K562 (cell line): ENCODE results near the gene TARS3. TPM values are rescaled to one million over a fixed set of nuclear protein-coding genes. Genes with fewer than 3 reads are reported as not detected.

Experiments used
- BRD4 ChIP-seq: fragments of 200-600 bp; sonication (generic); IDR thresholded peaks from 2 replicates; pipeline ENCODE4 v1.6.1; 2017; ENCODE audit warnings: inconsistent platforms
- CCNT2 ChIP-seq: IDR thresholded peaks from 2 replicates; pipeline ENCODE4 v1.6.1; 2011; ENCODE audit warnings: borderline replicate concordance, low read depth, mild to moderate bottlenecking, moderate library complexity, mixed read lengths, low read length; ENCODE audit not compliant: insufficient read length; ENCODE audit errors: extremely low read depth
- HDAC8 ChIP-seq: fragments of 450-650 bp; IDR thresholded peaks from 2 replicates; pipeline ENCODE4 v1.6.1; 2016; ENCODE audit warnings: mild to moderate bottlenecking, missing genetic modification characterization, moderate library complexity, missing compliant biosample characterization
- ILF3 ChIP-seq: fragments of 450-650 bp; IDR thresholded peaks from 2 replicates; pipeline ENCODE4 v1.6.1; 2018; ENCODE audit warnings: antibody characterized with exemption, mild to moderate bottlenecking, moderate library complexity, borderline replicate concordance
- KAT2B ChIP-seq: IDR thresholded peaks from one replicate; pipeline ENCODE4 v1.6.1; 2012; ENCODE audit warnings: low read depth, mild to moderate bottlenecking, control low read depth, inconsistent platforms, low read length, moderate library complexity
- KDM4B ChIP-seq, 2 experiments: fragments of 450-650 bp in 1 of 2; sonication (generic) in 1 of 2; IDR thresholded peaks; 2 replicates each; pipeline ENCODE4 v1.6.1; 2016 to 2017; ENCODE audit warnings: borderline replicate concordance in 2 of 2, antibody characterized with exemption in 1 of 2, low read depth in 1 of 2, mild to moderate bottlenecking in 1 of 2
- NUFIP1 ChIP-seq: fragments of 450-650 bp; IDR thresholded peaks from 2 replicates; pipeline ENCODE4 v1.6.1; 2018; ENCODE audit not compliant: partially characterized antibody
- OTX1 ChIP-seq: fragments of 450-650 bp; formaldehyde crosslinking; IDR thresholded peaks from 2 replicates; pipeline ENCODE4 v1.4.0; 2022; ENCODE audit warnings: mild to moderate bottlenecking
- POLR2AphosphoS5 ChIP-seq: IDR thresholded peaks from 2 replicates; pipeline ENCODE4 v1.6.1; 2011; ENCODE audit warnings: mild to moderate bottlenecking, low read depth, low read length, moderate library complexity; ENCODE audit not compliant: control insufficient read depth, insufficient read depth
- POLR2H ChIP-seq: IDR thresholded peaks from 2 replicates; pipeline ENCODE4 v1.6.1; 2016; ENCODE audit warnings: missing genetic modification characterization, low read depth, mild to moderate bottlenecking, control low read depth, missing compliant biosample characterization, moderate library complexity
- RB1 ChIP-seq: fragments of 450-650 bp; IDR thresholded peaks from 2 replicates; pipeline ENCODE4 v1.6.1; 2017; ENCODE audit warnings: low read depth, mild to moderate bottlenecking
- RBM15 ChIP-seq: fragments of 200-400 bp; formaldehyde crosslinking; IDR thresholded peaks from 2 replicates; pipeline ENCODE4 v1.6.1; 2018; ENCODE audit warnings: mild to moderate bottlenecking, low read length, moderate library complexity; ENCODE audit not compliant: insufficient read depth
- SMARCA4 ChIP-seq: fragments of 450-650 bp; IDR thresholded peaks from 2 replicates; pipeline ENCODE4 v1.6.1; 2016
- TEAD1 ChIP-seq, 2 experiments: fragments of 450-650 bp in 1 of 2; sonication (generic) in 1 of 2; formaldehyde crosslinking; IDR thresholded peaks; 2 replicates each; pipeline versions ENCODE4 v1.4.0 to v1.8.0; 2020 to 2022; ENCODE audit warnings: mild to moderate bottlenecking in 2 of 2, missing genetic modification reagents in 1 of 2
- TFAP4 ChIP-seq: sonication (generic); formaldehyde crosslinking; IDR thresholded peaks from 2 replicates; pipeline ENCODE4 v1.8.0; 2022; ENCODE audit warnings: missing genetic modification reagents, mild to moderate bottlenecking, moderate library complexity, borderline replicate concordance
- XRCC5 ChIP-seq: fragments of 200-400 bp; formaldehyde crosslinking; IDR thresholded peaks from 2 replicates; pipeline ENCODE4 v1.6.1; 2017; ENCODE audit warnings: low read depth, mild to moderate bottlenecking, low read length
- ZFPM2 ChIP-seq: fragments of 250-450 bp; sonication (Bioruptor Pico); IDR thresholded peaks from 2 replicates; pipeline ENCODE4 v1.5.1; 2022; ENCODE audit warnings: mild to moderate bottlenecking
- ZNF133 ChIP-seq: fragments of 250-450 bp; sonication (Bioruptor Pico); IDR thresholded peaks from 2 replicates; pipeline ENCODE4 v1.4.0; 2020; ENCODE audit warnings: mild to moderate bottlenecking
- ZNF140 ChIP-seq: fragments of 250-450 bp; sonication (Bioruptor Pico); IDR thresholded peaks from 2 replicates; pipeline ENCODE4 v1.8.0; 2021; ENCODE audit warnings: moderate library complexity, mild to moderate bottlenecking, inconsistent platforms
- ZNF3 ChIP-seq: fragments of 250-450 bp; sonication (Bioruptor Pico); IDR thresholded peaks from 2 replicates; pipeline ENCODE4 v1.5.0; 2021; ENCODE audit warnings: mild to moderate bottlenecking, moderate library complexity
- ZNF311 ChIP-seq: fragments of 250-450 bp; sonication (Bioruptor Pico); IDR thresholded peaks from 2 replicates; pipeline ENCODE4 v1.4.0; 2020; ENCODE audit warnings: mild to moderate bottlenecking, moderate library complexity
- ZSCAN29 ChIP-seq: fragments of 450-650 bp; IDR thresholded peaks from 2 replicates; pipeline ENCODE4 v1.6.1; 2017
- polyA plus RNA-seq, 8 experiments: library from polyadenylated mRNA; depleted of rRNA in 4 of 8; stranded (reverse) in 5 of 8; unstranded in 3 of 8; fragments of >200 nt; fragmentation: Nextera tagmentation in 2 of 8; fragmentation: Illumina TruSeq in 1 of 8; extraction: Ambion mirVana in 2 of 8; extraction: Trizol in 1 of 8; gene quantifications; 2 replicates each; pipeline versions ENCODE4 v1.2.1 to v1.2.3, GENCODE V29; 2011 to 2014; ENCODE audit warnings: inconsistent platforms in 1 of 8, missing spikeins in 1 of 8
- total RNA-seq, 7 experiments: library from RNA; depleted of rRNA in 6 of 7; stranded (reverse); fragments of >200 nt in 6 of 7; fragmentation: Illumina TruSeq in 2 of 7; extraction: Trizol in 2 of 7; gene quantifications; 2 replicates each; pipeline versions ENCODE4 v1.2.1 to v1.2.3, GENCODE V29; 2011 to 2021; ENCODE audit warnings: low replicate concordance in 1 of 7
- TF ChIP-seq, protein P1 (sequence below): conservative IDR thresholded peaks from 2 replicates; pipeline ENCODE4 v1.6.1; 2011; ENCODE audit warnings: low read depth, mild to moderate bottlenecking, low read length; ENCODE audit not compliant: control insufficient read depth
- TF ChIP-seq, protein P2 (sequence below): fragments of 250-450 bp; sonication (Bioruptor Pico); IDR thresholded peaks from 2 replicates; pipeline ENCODE4 v1.4.0; 2020
- TF ChIP-seq, protein P3 (sequence below): sonication (generic); formaldehyde crosslinking; IDR thresholded peaks from 2 replicates; pipeline ENCODE4 v1.8.0; 2022; ENCODE audit warnings: mild to moderate bottlenecking, missing genetic modification reagents

TARS3 gene
- total and polyA plus RNA-seq, 9 of the 15 experiments (the other 6 are each of a cell fraction or from before 2014, with no cell fraction given): 2.1 to 14.7 (median 9.8) TPM

DNA sequence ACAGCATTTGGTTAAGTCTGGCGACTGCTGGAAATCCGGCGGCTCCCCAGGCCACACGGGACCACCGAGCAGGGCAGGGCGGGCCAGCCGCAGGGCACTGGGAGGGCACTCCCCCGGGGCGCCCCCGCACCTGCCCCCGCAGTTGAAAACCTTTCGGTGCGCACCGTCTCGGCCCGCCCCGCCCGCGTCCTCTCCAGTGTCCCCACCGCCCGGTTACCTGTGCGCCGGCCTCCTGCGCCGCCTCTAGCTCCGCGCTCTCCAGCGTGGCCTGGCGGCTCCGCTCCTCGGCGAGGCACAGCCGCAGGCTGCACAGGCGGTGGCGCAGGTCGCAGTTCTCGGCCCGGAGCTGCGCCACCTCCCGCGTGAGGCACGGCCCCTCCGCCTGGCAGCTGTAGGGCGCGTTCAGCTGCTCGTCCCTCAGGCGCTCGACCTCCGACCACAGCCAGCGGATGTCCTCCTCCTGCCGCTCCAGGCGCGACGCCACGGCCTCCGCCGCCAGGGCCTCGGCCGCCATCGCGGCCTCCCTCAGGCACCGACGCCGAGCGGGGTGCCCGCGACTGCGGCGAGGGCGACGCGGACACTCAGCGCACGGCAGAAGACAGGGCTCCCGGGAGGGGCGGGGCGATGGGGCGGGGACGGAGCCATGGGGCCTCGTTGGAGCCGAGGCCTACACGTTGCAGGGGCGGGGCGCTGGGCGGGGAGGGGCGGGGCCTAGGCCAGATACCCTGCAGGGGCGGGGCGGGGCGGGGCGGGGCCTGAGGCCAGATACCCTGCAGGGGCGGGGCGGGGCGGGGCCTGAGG is at the start of gene TARS3 (continued):
- TF ChIP-seq TFAP4 (peak; percentile 85), ZNF3 (CRISPR knock-in tag) (no peak), POLR2H (peak; percentile 87), ZNF133 (CRISPR knock-in tag) (no peak), KDM4B (IDR thresholded peaks at IDR 0.05; ENCODE audit: borderline replicate concordance in 2 of 2, low read depth in 1 of 2) (peak in 1 of 2 experiments; percentile 76; a peak in 2 of 4 replicates), HDAC8 (peak; percentile 67; the same call in 1 of the 2 replicates), POLR2AphosphoS5 (peak; percentile 64), SMARCA4 (no peak), OTX1 (CRISPR knock-in tag) (no peak), ZFPM2 (0 out of 2 replicates have a peak, but pooled peaks have one; percentile 79), KAT2B (no peak), RB1 (peak; percentile 81), ZSCAN29 (0 out of 2 replicates have a peak, but pooled peaks have one; percentile 12), ILF3 (no peak), ZNF140 (CRISPR knock-in tag) (no peak), ZNF311 (CRISPR knock-in tag) (no peak), TEAD1 (CRISPR knock-in tag; IDR thresholded peaks at IDR 0.05) (peak in 1 of 2 experiments; percentile 85; a peak in 2 of 4 replicates), NUFIP1 (no peak), XRCC5 (no peak), BRD4 (no peak; the same call in 1 of the 2 replicates), CCNT2 (peak; percentile 77), RBM15 (no peak)
- TF ChIP-seq, protein P1, sequence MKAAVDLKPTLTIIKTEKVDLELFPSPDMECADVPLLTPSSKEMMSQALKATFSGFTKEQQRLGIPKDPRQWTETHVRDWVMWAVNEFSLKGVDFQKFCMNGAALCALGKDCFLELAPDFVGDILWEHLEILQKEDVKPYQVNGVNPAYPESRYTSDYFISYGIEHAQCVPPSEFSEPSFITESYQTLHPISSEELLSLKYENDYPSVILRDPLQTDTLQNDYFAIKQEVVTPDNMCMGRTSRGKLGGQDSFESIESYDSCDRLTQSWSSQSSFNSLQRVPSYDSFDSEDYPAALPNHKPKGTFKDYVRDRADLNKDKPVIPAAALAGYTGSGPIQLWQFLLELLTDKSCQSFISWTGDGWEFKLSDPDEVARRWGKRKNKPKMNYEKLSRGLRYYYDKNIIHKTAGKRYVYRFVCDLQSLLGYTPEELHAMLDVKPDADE: peak; percentile 36; the same call in 1 of the 2 replicates
- TF ChIP-seq, protein P2, sequence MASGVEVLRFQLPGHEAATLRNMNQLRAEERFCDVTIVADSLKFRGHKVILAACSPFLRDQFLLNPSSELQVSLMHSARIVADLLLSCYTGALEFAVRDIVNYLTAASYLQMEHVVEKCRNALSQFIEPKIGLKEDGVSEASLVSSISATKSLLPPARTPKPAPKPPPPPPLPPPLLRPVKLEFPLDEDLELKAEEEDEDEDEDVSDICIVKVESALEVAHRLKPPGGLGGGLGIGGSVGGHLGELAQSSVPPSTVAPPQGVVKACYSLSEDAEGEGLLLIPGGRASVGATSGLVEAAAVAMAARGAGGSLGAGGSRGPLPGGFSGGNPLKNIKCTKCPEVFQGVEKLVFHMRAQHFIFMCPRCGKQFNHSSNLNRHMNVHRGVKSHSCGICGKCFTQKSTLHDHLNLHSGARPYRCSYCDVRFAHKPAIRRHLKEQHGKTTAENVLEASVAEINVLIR (CRISPR knock-in tag): no peak
- TF ChIP-seq, protein P3, sequence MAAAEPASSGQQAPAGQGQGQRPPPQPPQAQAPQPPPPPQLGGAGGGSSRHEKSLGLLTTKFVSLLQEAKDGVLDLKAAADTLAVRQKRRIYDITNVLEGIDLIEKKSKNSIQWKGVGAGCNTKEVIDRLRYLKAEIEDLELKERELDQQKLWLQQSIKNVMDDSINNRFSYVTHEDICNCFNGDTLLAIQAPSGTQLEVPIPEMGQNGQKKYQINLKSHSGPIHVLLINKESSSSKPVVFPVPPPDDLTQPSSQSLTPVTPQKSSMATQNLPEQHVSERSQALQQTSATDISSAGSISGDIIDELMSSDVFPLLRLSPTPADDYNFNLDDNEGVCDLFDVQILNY: 0 out of 2 replicates have a peak, but pooled peaks have one; percentile 73
